Esophagus muscularis mucosa (tissue), 4 donors: Measurements from ENCODE around the gene PFAS. TPM values are rescaled to one million over a fixed set of nuclear protein-coding genes. Genes with fewer than 3 reads are reported as not detected.

Experiments used
- DNase-seq: peaks from one replicate; pipeline ENCODE4 v3.0.0-alpha.2; 2017; ENCODE audit errors: extremely low spot score
- H3K27ac ChIP-seq, 4 donors: fragments of 200-600 bp; sonication (generic); replicated peaks in 1 of 4; 1 replicate in 3 of 4; 2 replicates in 1 of 4; pipeline ENCODE4 v1.5.1; 2016 to 2019; ENCODE audit warnings: mild to moderate bottlenecking in 1 of 4
- H3K27me3 ChIP-seq, 4 donors: fragments of 200-600 bp; sonication (generic); one replicate each; pipeline versions ENCODE4 v1.5.1 to v1.6.0; 2016 to 2019
- H3K36me3 ChIP-seq, 4 donors: fragments of 200-600 bp; sonication (generic); one replicate each; pipeline ENCODE4 v1.5.1; 2016 to 2019
- H3K4me1 ChIP-seq, 4 donors: fragments of 200-600 bp; sonication (generic); one replicate each; pipeline ENCODE4 v1.5.1; 2016 to 2019
- H3K4me3 ChIP-seq, 4 donors: fragments of 200-600 bp; sonication (generic); 1 replicate in 2 of 4; 2 replicates in 2 of 4; pipeline ENCODE4 v1.5.1; 2016 to 2019; ENCODE audit warnings: mild to moderate bottlenecking in 4 of 4, moderate library complexity in 1 of 4
- H3K9me3 ChIP-seq, 4 donors: fragments of 200-600 bp; sonication (generic); 1 replicate in 3 of 4; 2 replicates in 1 of 4; pipeline ENCODE4 v1.5.1; 2016 to 2019
- EP300 ChIP-seq: sonication (generic); formaldehyde crosslinking; IDR thresholded peaks from one replicate; pipeline ENCODE4 v1.6.1; 2017; ENCODE audit warnings: antibody characterized with exemption
- POLR2A ChIP-seq: fragments of 450-650 bp; IDR thresholded peaks from one replicate; pipeline ENCODE4 v1.6.1; 2017; ENCODE audit warnings: antibody characterized with exemption, moderate library complexity, mild to moderate bottlenecking, low read depth
- POLR2AphosphoS5 ChIP-seq, 2 donors: sonication (generic); formaldehyde crosslinking; IDR thresholded peaks; one replicate each; pipeline ENCODE4 v1.6.1; 2017; ENCODE audit warnings: antibody characterized with exemption in 2 of 2
- WGBS: methylation state at CpG from one replicate; pipeline ENCODE4 v1.1.5; 2018; 5-methylcytosine and 5-hydroxymethylcytosine counted together
- intact Hi-C: fragments of 100-400 bp; cut with DNase I; formaldehyde crosslinking; loops from one replicate; pipeline ENCODE4 v1.15.1; 2023
- total RNA-seq, 4 donors: library from RNA; depleted of rRNA; stranded (reverse); fragments of >200 nt; gene quantifications; one replicate each; pipeline versions ENCODE4 v1.1.0 to v1.2.1, GENCODE V29; 2016
- TF ChIP-seq, protein P1 (sequence below), 3 experiments: fragments of 200-600 bp in 2 of 3; fragments of 450-650 bp in 1 of 3; sonication (generic) in 2 of 3; IDR thresholded peaks; one replicate each; pipeline ENCODE4 v1.5.1; 2017 to 2019; ENCODE audit warnings: antibody characterized with exemption in 3 of 3, mild to moderate bottlenecking in 2 of 3, moderate library complexity in 1 of 3

Gene PFAS
- total RNA-seq, 4 donors from 2014 or later, result 8.8 to 15.2 (median 11.2) TPM

DNA sequence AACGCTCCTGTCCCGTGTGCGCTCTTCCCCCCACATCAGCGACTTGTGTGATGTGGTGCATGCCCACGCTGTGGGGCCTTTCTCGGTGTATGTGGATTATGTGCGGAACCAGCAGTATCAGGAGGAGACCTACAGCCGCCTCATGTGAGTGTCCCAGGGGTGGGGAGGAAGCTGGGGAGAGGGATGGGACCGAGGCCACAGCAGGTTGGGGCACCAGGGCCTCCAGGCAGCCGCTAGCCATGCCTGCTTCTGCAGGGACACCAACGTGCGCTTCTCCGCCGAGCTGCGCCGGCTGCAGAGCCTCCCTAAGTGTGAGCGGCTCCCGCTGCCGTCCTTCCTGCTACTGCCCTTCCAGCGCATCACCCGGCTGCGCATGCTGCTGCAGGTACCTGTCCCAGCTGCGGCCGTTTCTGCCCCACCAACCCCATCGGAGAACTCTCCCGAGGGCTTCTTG is 66.7 kb downstream of the PFAS start:
- Histone ChIP-seq H3K27ac (no peak overlapping the region), H3K36me3 (peaks cover 0 to 71% (median 6%) of the 10 kb centered on the region in 4 donors), H3K9me3 (no peaks in the 10 kb centered on the region), H3K4me3 (no peak overlapping the region), H3K4me1 (peaks cover 12 to 19% (median 15%) of the 10 kb centered on the region in 4 donors), H3K27me3 (peaks cover 0 to 80% (median 18%) of the 10 kb centered on the region in 4 donors)
- intact Hi-C loops, result no loop called here
- WGBS, result 37% methylated on average over 18 of the region's 26 CpGs
- DNase-seq, result no peak
- TF ChIP-seq POLR2A (no peak), EP300 (no peak), POLR2AphosphoS5 (IDR thresholded peaks at IDR 0.05) (no peak)
- TF ChIP-seq, protein P1, sequence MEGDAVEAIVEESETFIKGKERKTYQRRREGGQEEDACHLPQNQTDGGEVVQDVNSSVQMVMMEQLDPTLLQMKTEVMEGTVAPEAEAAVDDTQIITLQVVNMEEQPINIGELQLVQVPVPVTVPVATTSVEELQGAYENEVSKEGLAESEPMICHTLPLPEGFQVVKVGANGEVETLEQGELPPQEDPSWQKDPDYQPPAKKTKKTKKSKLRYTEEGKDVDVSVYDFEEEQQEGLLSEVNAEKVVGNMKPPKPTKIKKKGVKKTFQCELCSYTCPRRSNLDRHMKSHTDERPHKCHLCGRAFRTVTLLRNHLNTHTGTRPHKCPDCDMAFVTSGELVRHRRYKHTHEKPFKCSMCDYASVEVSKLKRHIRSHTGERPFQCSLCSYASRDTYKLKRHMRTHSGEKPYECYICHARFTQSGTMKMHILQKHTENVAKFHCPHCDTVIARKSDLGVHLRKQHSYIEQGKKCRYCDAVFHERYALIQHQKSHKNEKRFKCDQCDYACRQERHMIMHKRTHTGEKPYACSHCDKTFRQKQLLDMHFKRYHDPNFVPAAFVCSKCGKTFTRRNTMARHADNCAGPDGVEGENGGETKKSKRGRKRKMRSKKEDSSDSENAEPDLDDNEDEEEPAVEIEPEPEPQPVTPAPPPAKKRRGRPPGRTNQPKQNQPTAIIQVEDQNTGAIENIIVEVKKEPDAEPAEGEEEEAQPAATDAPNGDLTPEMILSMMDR (IDR thresholded peaks at IDR 0.05), result no peak

GRCh38 chr17:8318010-8318935 is 69.2 kb downstream of the PFAS start:
- Histone ChIP-seq H3K4me3 (no peak overlapping the region), H3K36me3 (peaks cover 0 to 66% (median 6%) of the 10 kb centered on the region in 4 donors), H3K27ac (no peak overlapping the region), H3K4me1 (peaks cover 12 to 19% (median 14%) of the 10 kb centered on the region in 4 donors), H3K9me3 (no peaks in the 10 kb centered on the region), H3K27me3 (peaks cover 0 to 55% (median 13%) of the 10 kb centered on the region in 4 donors)
- 70% methylated on average over 22 of the region's 24 CpGs for WGBS
- intact Hi-C loops, result no loop called here
- TF ChIP-seq POLR2A (no peak), EP300 (no peak), POLR2AphosphoS5 (IDR thresholded peaks at IDR 0.05) (no peak)
- TF ChIP-seq, protein P1 (IDR thresholded peaks at IDR 0.05), result no peak
- no peak for DNase-seq

Other genes starting within 250 kb of the PFAS start
- 1 to 10 TPM in 1 of 4 donors, not detected in 3; 1.1 TPM for gene GUCY2D, start 246.7 kb upstream of the PFAS start, total RNA-seq
- gene ALOX15B, start 210.2 kb upstream of the PFAS start, total RNA-seq, result 1 to 10 TPM; 1.3 to 3.7 (median 2.0) TPM
- not detected for gene ALOX12B, start 161.6 kb upstream of the PFAS start, total RNA-seq
- gene ALOXE3, start 130.8 kb upstream of the PFAS start, total RNA-seq, result not detected
- 1 to 10 TPM in 1 of 4 donors, not detected in 3; 1.4 TPM for gene HES7, start 125.2 kb upstream of the PFAS start, total RNA-seq
- gene PER1, start 96.9 kb upstream of the PFAS start, total RNA-seq, result 100 to 1,000 TPM; 127 to 263 (median 168) TPM
- gene VAMP2, start 86.3 kb upstream of the PFAS start, total RNA-seq, result 10 to 100 TPM; 23.7 to 36.4 (median 33.0) TPM
- gene TMEM107, start 72.9 kb upstream of the PFAS start, total RNA-seq, result 10 to 100 TPM; 10.4 to 17.8 (median 13.6) TPM
- gene BORCS6, start 59.1 kb upstream of the PFAS start, total RNA-seq, result 10 to 100 TPM in 3 of 4 donors, 1 to 10 TPM in 1; 8.6 to 22.4 (median 13.9) TPM
- 1 to 10 TPM in 1 of 4 donors, not detected in 3; 1.5 TPM for gene AURKB, start 38.7 kb upstream of the PFAS start, total RNA-seq
- gene CTC1, start 1.2 kb upstream of the PFAS start, total RNA-seq, result 10 to 100 TPM; 15.4 to 24.1 (median 17.2) TPM
- 10 to 100 TPM; 26.5 to 43.6 (median 34.4) TPM for gene RANGRF, start 39.4 kb downstream of the PFAS start, total RNA-seq
- gene SLC25A35, start 46.1 kb downstream of the PFAS start, total RNA-seq, result 1 to 10 TPM in 3 of 4 donors, under 1 TPM in 1; 0.99 to 2.5 (median 1.3) TPM
- 10 to 100 TPM in 2 of 4 donors, 1 to 10 TPM in 2; 3.3 to 19.8 (median 12.6) TPM for gene ARHGEF15, start 61.0 kb downstream of the PFAS start, total RNA-seq
- gene ODF4, start 90.6 kb downstream of the PFAS start, total RNA-seq, result not detected
- gene RPL26, start 133.9 kb downstream of the PFAS start, total RNA-seq, result 1,000 to 10,000 TPM; 1,511 to 3,942 (median 2,863) TPM
- gene RNF222, start 148.5 kb downstream of the PFAS start, total RNA-seq, result under 1 TPM in 1 of 4 donors, not detected in 3; 0.42 TPM
- 10 to 100 TPM; 48.2 to 80.8 (median 55.5) TPM for gene NDEL1, start 186.6 kb downstream of the PFAS start, total RNA-seq